Right lobe of liver (tissue), 4 donors: ENCODE results near the gene PPM1L.

Experiments used
- POLR2A ChIP-seq: fragments of 450-650 bp; IDR thresholded peaks from one replicate; pipeline ENCODE4 v1.6.1; 2017; ENCODE audit warnings: antibody characterized with exemption, mild to moderate bottlenecking
- TF ChIP-seq, protein P1 (sequence below), 4 donors: fragments of 200-600 bp in 3 of 4; fragments of 450-650 bp in 1 of 4; IDR thresholded peaks; one replicate each; pipeline versions ENCODE4 v1.5.1 to v1.8.0; 2016 to 2022; ENCODE audit warnings: antibody characterized with exemption in 4 of 4, mild to moderate bottlenecking in 2 of 4
- donor health status: DM: no; HTN: no; CAD: no.
- donor health status: DM: no; HTN: no; CAD: no.
- donor health status: DM: no; HTN: yes; CAD: no.

DNA sequence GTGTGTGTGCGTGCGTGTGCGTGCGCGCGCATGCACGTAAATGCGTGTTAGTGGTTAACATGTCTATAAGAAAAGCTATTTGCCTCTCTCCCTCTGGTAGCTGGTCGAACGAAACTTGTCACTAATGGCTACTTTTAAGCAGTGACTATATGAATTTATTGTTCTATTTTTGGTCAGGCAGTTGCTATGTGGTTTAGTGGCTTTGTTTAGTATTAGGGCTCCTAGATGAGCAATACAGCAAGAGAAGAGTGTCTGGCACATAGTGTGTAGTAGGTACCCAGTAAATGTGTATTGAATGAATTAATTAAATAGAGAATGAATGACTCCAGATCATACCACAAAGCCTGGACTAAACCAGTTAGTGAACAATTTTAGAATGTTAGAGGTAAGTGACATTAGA, 171.6 kb downstream of the PPM1L start:
- TF ChIP-seq, protein P1, sequence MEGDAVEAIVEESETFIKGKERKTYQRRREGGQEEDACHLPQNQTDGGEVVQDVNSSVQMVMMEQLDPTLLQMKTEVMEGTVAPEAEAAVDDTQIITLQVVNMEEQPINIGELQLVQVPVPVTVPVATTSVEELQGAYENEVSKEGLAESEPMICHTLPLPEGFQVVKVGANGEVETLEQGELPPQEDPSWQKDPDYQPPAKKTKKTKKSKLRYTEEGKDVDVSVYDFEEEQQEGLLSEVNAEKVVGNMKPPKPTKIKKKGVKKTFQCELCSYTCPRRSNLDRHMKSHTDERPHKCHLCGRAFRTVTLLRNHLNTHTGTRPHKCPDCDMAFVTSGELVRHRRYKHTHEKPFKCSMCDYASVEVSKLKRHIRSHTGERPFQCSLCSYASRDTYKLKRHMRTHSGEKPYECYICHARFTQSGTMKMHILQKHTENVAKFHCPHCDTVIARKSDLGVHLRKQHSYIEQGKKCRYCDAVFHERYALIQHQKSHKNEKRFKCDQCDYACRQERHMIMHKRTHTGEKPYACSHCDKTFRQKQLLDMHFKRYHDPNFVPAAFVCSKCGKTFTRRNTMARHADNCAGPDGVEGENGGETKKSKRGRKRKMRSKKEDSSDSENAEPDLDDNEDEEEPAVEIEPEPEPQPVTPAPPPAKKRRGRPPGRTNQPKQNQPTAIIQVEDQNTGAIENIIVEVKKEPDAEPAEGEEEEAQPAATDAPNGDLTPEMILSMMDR (IDR thresholded peaks at IDR 0.05) = no peak
- TF ChIP-seq POLR2A = no peak
